NCI-H2107 treated with DMSO at 0.1 percent for 48 hours (cell line): ENCODE measurements around the gene TBC1D22A.
"Not testable (repeated sequence)": the region's sequence is repeated elsewhere in the genome, so short reads cannot be mapped to it uniquely, and the experiment has no call there.

Experiments used
- DNase-seq: peaks from one replicate; lab custom pipeline; 2025; ENCODE audit not compliant: unreplicated experiment; lab: John Stamatoyannopoulos, UW

TBC1D22A gene

GRCh38 chr22:47040486-47041270, 278.2 kb downstream of the TBC1D22A start:
- DNase-seq, result no peak

DNA sequence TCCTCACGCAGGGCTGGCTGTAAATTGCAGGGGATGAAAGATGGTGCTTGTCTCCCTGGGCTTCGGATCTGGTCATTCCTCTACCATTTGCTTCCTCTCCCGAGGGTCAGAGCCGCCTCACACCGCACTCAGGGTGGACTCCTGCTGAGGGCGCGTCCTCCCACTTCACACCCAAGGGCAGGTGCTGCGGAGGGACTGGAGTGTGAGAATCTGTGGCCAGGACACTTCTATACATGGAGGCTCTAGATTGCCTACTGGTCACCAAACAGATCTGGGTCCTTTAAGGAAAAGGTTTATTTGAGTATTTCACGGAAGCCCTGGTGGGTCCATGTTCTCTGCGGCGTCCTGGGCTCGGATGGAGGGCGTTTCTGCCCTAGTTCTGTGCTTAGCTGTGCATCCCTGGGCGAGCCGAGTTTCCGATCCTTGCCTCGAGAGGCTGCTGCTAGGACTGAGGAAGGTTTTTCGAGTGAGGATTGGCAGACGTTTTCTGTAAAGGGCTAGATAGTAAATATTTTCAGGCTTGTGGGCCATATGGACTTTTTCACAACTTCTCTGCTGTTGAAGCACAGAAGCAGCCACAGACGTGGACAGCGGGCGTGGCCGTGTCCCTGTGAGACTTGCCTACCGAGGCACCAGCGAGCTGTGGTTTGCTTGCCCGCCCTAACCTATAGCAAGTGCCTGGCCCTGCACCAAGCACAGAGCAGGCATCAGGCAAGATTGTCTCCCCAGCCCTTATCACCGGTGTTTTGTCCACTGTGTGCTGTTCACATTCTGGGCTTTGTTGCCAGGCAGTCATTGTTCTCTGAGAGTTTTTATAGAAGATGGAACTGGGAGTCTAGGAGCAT, 279.0 kb downstream of the TBC1D22A start:
- no peak for DNase-seq

DNA sequence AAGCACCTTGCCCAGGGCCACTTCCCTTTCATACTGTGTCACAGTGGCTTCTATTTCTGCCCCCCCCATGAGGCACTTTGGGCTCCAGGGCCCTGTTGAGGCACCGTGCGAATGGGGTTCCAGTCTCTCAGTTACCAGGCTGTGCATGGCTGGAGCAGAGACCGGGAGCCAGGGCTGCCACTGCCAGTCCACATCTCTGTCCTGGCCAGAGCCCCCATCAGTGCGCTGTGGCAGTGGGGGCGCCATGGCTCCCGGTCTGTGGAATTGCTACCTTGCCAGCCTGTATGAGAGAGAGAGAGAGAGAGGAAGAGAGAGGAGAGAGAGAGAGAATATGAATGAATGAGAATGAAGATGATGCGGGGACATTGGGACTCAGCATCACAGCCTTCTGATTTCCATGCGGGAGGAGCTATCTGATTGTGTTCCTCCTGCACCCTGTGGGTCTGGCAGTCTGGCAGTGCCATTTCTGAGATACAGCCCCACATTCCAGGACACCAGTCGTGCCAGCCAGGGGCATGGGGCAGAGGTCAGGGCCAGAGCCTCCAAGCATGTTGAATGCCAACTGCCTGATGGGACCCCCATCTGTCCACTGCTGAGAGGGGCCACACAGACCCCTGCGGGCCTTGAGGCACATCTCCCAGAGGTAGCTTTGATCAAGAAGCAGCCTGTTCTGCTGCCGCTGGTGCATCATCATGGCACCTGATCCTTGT, 279.8 kb downstream of the TBC1D22A start:
- no peak for DNase-seq

DNA sequence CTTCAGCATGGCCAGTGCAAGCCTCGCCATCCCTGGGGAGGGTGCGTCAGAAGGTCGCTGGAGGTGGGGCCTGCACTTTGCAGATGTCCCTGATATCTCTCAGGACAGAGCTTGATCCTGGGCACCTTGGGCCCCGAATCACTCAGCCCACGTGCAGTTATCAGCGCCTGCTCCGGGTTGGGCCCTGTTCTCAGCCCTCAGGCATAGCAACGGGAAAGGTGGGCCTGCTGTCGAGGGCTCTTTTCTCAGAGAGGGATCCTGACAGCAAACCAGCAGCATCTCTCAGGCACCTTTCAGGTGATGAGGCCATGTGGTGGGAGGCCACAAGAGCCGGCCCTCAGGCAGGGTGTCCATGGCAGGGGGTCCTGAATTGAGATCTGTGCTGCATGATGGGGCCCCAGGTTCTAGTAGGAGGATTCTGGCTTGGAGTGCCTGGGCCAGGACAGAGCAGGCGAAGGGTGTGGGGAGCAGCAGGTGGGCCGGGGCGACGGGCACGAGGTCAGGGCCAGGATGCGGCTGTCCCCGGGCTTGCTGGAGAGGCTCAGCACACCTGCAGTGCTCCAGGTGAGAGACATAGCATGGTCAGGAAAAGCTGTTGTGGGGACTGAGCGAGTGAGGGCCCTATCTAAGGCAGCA, 280.5 kb downstream of the TBC1D22A start:
- DNase-seq, result no peak

GRCh38 chr22:47043835-47044721, 281.6 kb downstream of the TBC1D22A start:
- DNase-seq, result peak; percentile 68

DNA sequence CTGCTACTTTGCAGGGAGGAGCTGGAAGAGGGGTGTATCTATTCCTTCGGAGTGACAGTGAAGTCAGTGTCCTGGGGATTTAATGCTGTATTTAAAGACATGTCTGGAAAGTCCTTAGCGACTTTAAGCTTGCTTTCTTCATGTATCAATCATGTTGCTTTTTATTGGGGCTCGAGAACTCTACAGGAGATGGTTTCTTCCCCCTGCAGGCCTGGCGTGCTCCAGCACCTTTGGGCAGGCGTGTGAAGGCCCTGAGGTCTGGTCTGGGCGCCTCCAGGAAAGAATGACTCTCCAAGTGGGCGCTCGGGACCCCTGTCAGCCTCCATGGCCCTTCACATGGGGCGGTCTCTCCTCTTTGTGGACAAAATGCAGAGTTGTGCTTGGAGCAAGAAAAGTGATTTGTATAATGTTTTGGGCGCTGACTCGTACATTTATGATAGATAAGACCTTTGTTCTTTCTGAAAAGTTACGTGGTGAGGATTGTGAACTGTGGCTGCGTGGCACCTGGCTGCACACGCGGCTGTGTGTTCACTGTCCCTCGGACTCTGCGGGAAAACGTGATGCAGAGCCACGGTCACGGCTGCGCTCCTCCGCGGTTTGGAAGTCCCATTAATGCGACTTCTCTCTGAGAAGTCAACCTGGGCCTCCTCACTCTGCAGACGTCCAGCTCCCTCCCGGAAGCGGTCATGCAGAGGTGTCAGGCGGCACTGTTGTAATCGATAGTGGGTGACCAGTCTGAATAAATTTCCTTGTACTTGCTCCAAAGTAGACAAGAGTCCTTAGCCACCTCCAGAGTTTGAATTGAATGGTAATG, 282.5 kb downstream of the TBC1D22A start:
- DNase-seq, result no peak

- DNase-seq, result no peak
Observed at GRCh38 chr22:47045691-47046410, 283.4 kb downstream of the TBC1D22A start.

- DNase-seq, result no peak
Observed at GRCh38 chr22:47046411-47047065, 284.1 kb downstream of the TBC1D22A start.

DNA sequence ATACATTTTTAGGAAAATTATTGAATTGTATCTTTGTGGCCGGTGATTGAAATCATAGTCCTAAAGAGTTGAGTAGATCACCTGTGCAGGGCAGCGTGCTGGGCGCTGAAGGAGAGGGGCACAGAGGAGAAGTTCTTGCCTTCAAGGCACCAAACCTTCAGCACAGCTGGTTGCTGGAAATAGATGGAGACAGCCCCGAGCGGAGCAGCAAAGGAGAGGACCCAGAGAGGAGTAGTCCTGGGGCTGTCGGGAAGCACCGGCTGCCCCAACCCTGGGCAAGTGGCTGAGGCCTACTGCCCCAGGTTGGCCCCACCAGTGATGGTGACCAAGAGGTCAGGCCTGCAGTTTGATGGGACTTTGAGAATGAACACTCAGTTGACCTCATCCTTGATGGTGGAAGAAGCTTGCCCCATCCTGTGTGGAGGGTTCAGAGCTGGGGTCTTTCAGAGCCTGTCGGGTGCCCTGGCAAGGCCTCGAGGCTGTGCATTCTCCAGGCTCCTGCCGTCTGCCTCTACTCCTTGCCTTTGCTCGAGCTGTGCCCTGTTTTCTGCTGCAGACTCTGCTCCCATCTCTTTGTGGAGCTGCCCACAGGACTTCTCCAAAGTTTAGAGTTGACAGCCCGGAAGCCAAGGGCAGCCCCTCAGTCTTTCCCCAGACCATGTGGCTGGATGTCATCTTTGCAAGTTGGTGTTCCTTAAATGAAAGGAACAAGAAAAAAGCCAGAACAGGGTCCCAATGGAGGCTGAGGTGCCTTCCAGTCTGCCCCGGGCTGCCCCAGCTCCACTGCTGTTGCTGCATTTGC, 285.1 kb downstream of the TBC1D22A start:
- no peak for DNase-seq

- no peak for DNase-seq
Observed at GRCh38 chr22:47048123-47049077, 285.9 kb downstream of the TBC1D22A start.

DNA sequence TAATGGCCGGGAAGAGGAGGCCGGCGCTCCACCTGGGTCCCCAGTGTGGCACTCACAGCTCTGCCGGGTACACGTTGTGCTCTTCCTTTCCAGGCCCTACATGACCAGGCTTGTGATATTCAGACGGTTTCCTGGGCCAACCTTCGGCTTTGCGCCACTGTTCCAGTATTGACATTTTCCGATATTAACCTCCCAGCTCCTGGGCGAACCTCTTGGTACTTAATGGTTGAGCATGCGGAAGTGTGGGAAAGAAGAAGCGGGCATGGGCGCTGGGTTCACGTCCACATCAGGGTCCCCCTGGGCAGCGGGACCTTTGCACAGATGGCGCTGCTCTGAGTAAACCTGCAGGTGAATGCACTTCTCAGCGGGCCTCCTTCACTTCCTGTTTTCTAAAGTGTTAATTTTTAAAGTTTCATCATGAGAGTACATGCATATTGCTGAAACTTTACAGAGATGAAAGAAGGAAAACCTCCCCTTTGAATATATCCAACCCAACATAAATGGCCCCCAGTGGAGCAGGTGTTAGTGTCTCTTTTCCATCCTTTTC, 286.7 kb downstream of the TBC1D22A start:
- DNase-seq, result no peak

DNA sequence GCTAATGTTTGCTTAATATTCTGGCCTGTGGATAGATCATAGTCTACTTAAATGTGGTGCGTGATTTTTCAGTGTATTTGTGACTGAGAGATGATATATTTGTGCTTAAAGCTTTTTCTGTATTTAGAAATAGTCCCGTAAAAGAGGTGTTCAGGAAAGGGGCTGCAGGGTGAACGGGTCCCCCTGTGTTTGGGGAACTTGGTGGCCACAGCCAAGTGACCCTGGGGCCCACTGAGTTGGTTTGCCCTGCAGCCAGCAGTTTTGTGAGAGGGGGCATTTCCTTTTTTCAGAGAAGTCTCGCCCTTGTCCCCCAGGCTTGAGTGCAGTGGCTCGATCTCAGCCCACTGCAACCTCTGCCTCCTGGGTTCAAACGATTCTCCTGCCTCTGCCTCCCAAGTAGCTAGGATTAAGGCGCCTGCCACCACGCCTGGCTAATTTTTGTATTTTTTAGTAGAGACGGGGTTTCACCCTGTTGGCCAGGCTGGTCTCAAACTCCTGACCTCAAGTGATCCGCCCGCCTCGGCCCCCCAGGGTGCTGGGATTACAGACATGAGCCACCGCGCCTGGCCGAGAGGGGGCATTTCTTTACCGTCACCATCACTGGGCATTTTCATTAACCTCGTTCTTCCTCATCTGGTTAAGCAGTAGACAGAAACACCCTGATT, 287.4 kb downstream of the TBC1D22A start:
- DNase-seq, result not testable (repeated sequence)

GRCh38 chr22:47050401-47051051, 288.1 kb downstream of the TBC1D22A start:
- DNase-seq, result no peak

GRCh38 chr22:47051441-47052071, 289.1 kb downstream of the TBC1D22A start:
- peak; percentile 67 for DNase-seq
